Endothelial cell of umbilical vein (primary cell): ENCODE results near the gene GDPD4. TPM values are rescaled to one million over a fixed set of nuclear protein-coding genes. Genes with fewer than 3 reads are reported as not detected.

Source experiments
- BruUV-seq: library from RNA; stranded (reverse); fragments of 400-500 nt; replicated peaks from 2 replicates; lab custom pipeline; 2021; lab: Mats Ljungman, UMichigan
- CTCF ChIA-PET: fragments of 300-600, 350-600 bp; sonication (Branson Sonifier 250); formaldehyde crosslinking; loops from one replicate; lab custom pipeline; 2021; ENCODE audit warnings: antibody characterized with exemption, inconsistent platforms; lab: Charles Lee
- POLR2A ChIA-PET: fragments of 300-600, 350-600 bp; sonication (Branson Sonifier 250); formaldehyde crosslinking; loops from one replicate; lab custom pipeline; 2021; ENCODE audit warnings: antibody characterized with exemption, inconsistent platforms; lab: Charles Lee
- DNase-seq: peaks from one replicate; pipeline ENCODE4 v3.0.0-alpha.2; 2011; ENCODE audit warnings: low read depth, low spot score
- FAIRE-seq: peaks from 2 replicates; lab custom pipeline; 2011; peaks lifted over from hg19 to GRCh38; lab: Jason Lieb, UNC
- H2AFZ ChIP-seq: 2 replicates; pipeline ENCODE4 v1.6.0; 2012; ENCODE audit warnings: low read depth, low read length, control low read depth, inconsistent platforms
- H3K27ac ChIP-seq: 2 replicates; pipeline ENCODE4 v1.5.1; 2011; ENCODE audit warnings: low read depth, mild to moderate bottlenecking, control low read depth, low read length, moderate library complexity; ENCODE audit not compliant: insufficient read depth
- H3K27me3 ChIP-seq, 2 experiments: 2 replicates each; pipeline versions ENCODE4 v1.6.0 to v1.6.1; 2011; ENCODE audit warnings: low read length in 2 of 2, mixed read lengths in 1 of 2; ENCODE audit not compliant: control insufficient read depth in 2 of 2, insufficient read depth in 2 of 2
- H3K36me3 ChIP-seq, 2 experiments: 2 replicates in 1 of 2; 3 replicates in 1 of 2; pipeline ENCODE4 v1.5.1; 2011; ENCODE audit warnings: low read length in 2 of 2, mild to moderate bottlenecking in 1 of 2, moderate library complexity in 1 of 2; ENCODE audit not compliant: control insufficient read depth in 2 of 2, insufficient read depth in 2 of 2; ENCODE audit errors: extremely low read depth in 1 of 2
- H3K4me1 ChIP-seq: 3 replicates; pipeline ENCODE4 v1.5.1; 2011; ENCODE audit warnings: mild to moderate bottlenecking, low read length; ENCODE audit not compliant: control insufficient read depth, insufficient read depth; ENCODE audit errors: extremely low read depth
- H3K4me2 ChIP-seq: 2 replicates; pipeline ENCODE4 v1.6.1; 2011; ENCODE audit warnings: low read length, control low read depth, mixed read lengths; ENCODE audit not compliant: insufficient read depth
- H3K4me3 ChIP-seq, 3 experiments: fragments of 200-600 bp in 1 of 3; sonication (generic), shearing (Covaris generic) in 1 of 3; replicated peaks in 1 of 3; 2 replicates each; pipeline ENCODE4 v1.5.1; 2011 to 2016; ENCODE audit warnings: control low read depth in 3 of 3, low read length in 3 of 3, mild to moderate bottlenecking in 2 of 3, inconsistent platforms in 1 of 3, low read depth in 1 of 3, moderate library complexity in 1 of 3; ENCODE audit not compliant: insufficient read depth in 1 of 3
- H3K79me2 ChIP-seq: 2 replicates; pipeline ENCODE4 v1.6.0; 2012; ENCODE audit warnings: low read length, inconsistent platforms; ENCODE audit not compliant: control insufficient read depth, insufficient read depth
- H3K9ac ChIP-seq: replicated peaks from 2 replicates; pipeline ENCODE3; 2011; ENCODE audit warnings: low read length, control low read depth; ENCODE audit not compliant: insufficient read depth; ENCODE audit errors: extremely low read depth
- H3K9me1 ChIP-seq: replicated peaks from 3 replicates; pipeline ENCODE4 v1.6.0; 2011; ENCODE audit warnings: mild to moderate bottlenecking, low read length; ENCODE audit not compliant: control insufficient read depth, insufficient read depth; ENCODE audit errors: extremely low read depth
- H3K9me3 ChIP-seq: replicated peaks from 2 replicates; pipeline ENCODE4 v1.5.1; 2012; ENCODE audit warnings: low read length, inconsistent platforms; ENCODE audit not compliant: control insufficient read depth, insufficient read depth
- H4K20me1 ChIP-seq: replicated peaks from 2 replicates; pipeline ENCODE3; 2011; ENCODE audit warnings: mild to moderate bottlenecking, low read length; ENCODE audit not compliant: control insufficient read depth, insufficient read depth; ENCODE audit errors: extremely low read depth
- CTCF ChIP-seq, 2 donors: IDR thresholded peaks; 1 replicate in 1 of 2; 2 replicates in 1 of 2; pipeline ENCODE4 v1.5.1; 2011; ENCODE audit warnings: low read length in 2 of 2, mild to moderate bottlenecking in 2 of 2, moderate library complexity in 2 of 2, control low read depth in 1 of 2, inconsistent platforms in 1 of 2, low read depth in 1 of 2; ENCODE audit not compliant: insufficient read depth in 1 of 2; ENCODE audit errors: extremely low read depth in 1 of 2
- EZH2 ChIP-seq: IDR thresholded peaks from 2 replicates; pipeline ENCODE4 v1.6.1; 2012; ENCODE audit warnings: borderline replicate concordance, low read depth, mild to moderate bottlenecking, moderate library complexity, low read length, inconsistent platforms; ENCODE audit not compliant: severe bottlenecking
- FOS ChIP-seq: IDR thresholded peaks from 2 replicates; pipeline ENCODE4 v1.6.1; 2011; ENCODE audit warnings: mild to moderate bottlenecking, low read length, moderate library complexity, borderline replicate concordance; ENCODE audit not compliant: insufficient read depth
- GATA2 ChIP-seq: IDR thresholded peaks from 2 replicates; pipeline ENCODE4 v1.7.0; 2011; ENCODE audit warnings: low read depth, mild to moderate bottlenecking, moderate library complexity, mixed read lengths, low read length; ENCODE audit not compliant: insufficient read length, insufficient read depth
- JUN ChIP-seq: IDR thresholded peaks from 2 replicates; pipeline ENCODE4 v1.6.1; 2011; ENCODE audit warnings: borderline replicate concordance, low read depth; ENCODE audit not compliant: insufficient read length, insufficient read depth
- MAX ChIP-seq: IDR thresholded peaks from 2 replicates; pipeline ENCODE4 v1.6.1; 2011; ENCODE audit not compliant: insufficient read depth, insufficient read length
- MYC ChIP-seq: IDR thresholded peaks from one replicate; pipeline ENCODE4 v1.6.1; 2011; ENCODE audit warnings: mild to moderate bottlenecking, low read depth, low read length
- POLR2A ChIP-seq: IDR thresholded peaks from 2 replicates; pipeline ENCODE4 v1.6.1; 2012; ENCODE audit warnings: low read depth, mild to moderate bottlenecking, control low read depth, low read length
- POLR2AphosphoS5 ChIP-seq: IDR thresholded peaks from 2 replicates; pipeline ENCODE4 v1.6.1; 2012; ENCODE audit warnings: low read depth, mild to moderate bottlenecking, control low read depth, low read length, moderate library complexity; ENCODE audit not compliant: insufficient read depth
- dilution Hi-C: fragments of 300-500 bp; cut with MboI; formaldehyde crosslinking; loops from one replicate; pipeline ENCODE4 v1.15.0; 2019; ENCODE audit warnings: low sequenced_read_pairs; ENCODE audit not compliant: extremely low pct_ligation_motif_present
- intact Hi-C: fragments of 100-400 bp; cut with micrococcal nuclease; formaldehyde crosslinking; loops from one replicate; pipeline ENCODE4 v1.10.0; 2022
- polyA plus RNA-seq, 4 experiments: library from polyadenylated mRNA; depleted of rRNA in 3 of 4; stranded (reverse) in 3 of 4; unstranded in 1 of 4; fragments of >200 nt; gene quantifications; 2 replicates each; pipeline versions ENCODE4 v1.2.1 to v1.2.3, GENCODE V29; 2011 to 2012; ENCODE audit warnings: missing spikeins in 1 of 4
- total RNA-seq: library from RNA; stranded (reverse); gene quantifications from 2 replicates; pipeline ENCODE4 v1.2.3, GENCODE V29; 2021

The GDPD4 gene
- total and polyA plus RNA-seq, 2 donors (not counting 3 experiments of a cell fraction or from before 2014, with no cell fraction given), result not detected

GRCh38 chr11:77231800-77232199 is 69.7 kb downstream of the GDPD4 start:
- dilution Hi-C loops (no loop called here), intact Hi-C loops (no loop called here)
- no peak overlapping the region for H2AFZ ChIP-seq
- CTCF ChIA-PET, result no interaction called here
- POLR2A ChIA-PET, result no interaction called here
- no peaks in the 10 kb centered on the region for H4K20me1 ChIP-seq
- TF ChIP-seq FOS, result no peak
- TF ChIP-seq JUN, result no peak
- no peak for TF ChIP-seq MAX
- no peak for TF ChIP-seq GATA2
- TF ChIP-seq POLR2AphosphoS5, result no peak
- TF ChIP-seq CTCF (IDR thresholded peaks at IDR 0.05; ENCODE audit: extremely low read depth in 1 of 2, insufficient read depth in 1 of 2, low read depth in 1 of 2, low read length in 2 of 2), result no peak
- no peak for TF ChIP-seq MYC
- no peak for TF ChIP-seq POLR2A
- no peak for TF ChIP-seq EZH2
- no peaks in the 10 kb centered on the region for H3K9me1 ChIP-seq
- H3K9me3 ChIP-seq, result no peaks in the 10 kb centered on the region
- H3K79me2 ChIP-seq, result no peaks in the 10 kb centered on the region
- H3K9ac ChIP-seq, result no peak overlapping the region
- H3K27me3 ChIP-seq, result peaks cover 0 to 1% of the 10 kb centered on the region in 2 experiments
- FAIRE-seq, result no peak
- H3K4me2 ChIP-seq, result no peak overlapping the region
- no peak overlapping the region for H3K4me3 ChIP-seq
- H3K36me3 ChIP-seq, result no peaks in the 10 kb centered on the region
- no peaks in the 10 kb centered on the region for H3K4me1 ChIP-seq
- no peak overlapping the region for H3K27ac ChIP-seq
- no peak for DNase-seq
- no TSS peak for BruUV-seq
